ENCODE measurements around the gene ZNF221. TPM values are rescaled to one million over a fixed set of nuclear protein-coding genes. Genes with fewer than 3 reads are reported as not detected.

The ZNF221 gene
- 1 to 10 TPM in 2 of 6 donors, under 1 TPM in 3, not detected in 1; 0.41 to 4.6 (median 0.97) TPM for polyA plus RNA-seq (ENCODE audit: low read depth in 6 of 6)

- DNase-seq (peak; percentile 45), ATAC-seq (ENCODE audit: low read depth in 2 of 2) (peak; percentile 72 to 80)
- Mint-ChIP-seq H3K36me3 (peaks cover 11 to 54% of the 10 kb centered on the region in 2 donors), H3K27me3 (peaks cover 28 to 37% (median 29%) of the 10 kb centered on the region in 3 donors), H3K9me3 (peaks cover 19 to 60% (median 43%) of the 10 kb centered on the region in 7 donors), H3K4me3 (peak within 1 kb of the TSS; percentile 96 to 99 (median 98)), H3K27ac (peak within 1 kb of the TSS; percentile 62 to 94 (median 86)), H3K4me1 (peaks cover 7 to 17% (median 10%) of the 10 kb centered on the region in 3 donors)
Measured at GRCh38 chr19:43950834-43951645, at the start of gene ZNF221. ZNF221 (plus strand) TSS chr19:43951228; CDS start chr19:43962727, 11,499 bp downstream.

GRCh38 chr19:43901395-43902390, 49.3 kb upstream of the ZNF221 start:
- DNase-seq: peak; percentile 61
- H3K27me3 Mint-ChIP-seq: no peaks in the 10 kb centered on the region
- H3K9me3 Mint-ChIP-seq: peaks cover 18 to 50% (median 39%) of the 10 kb centered on the region in 7 donors
- H3K4me3 Mint-ChIP-seq: peak overlapping the region; percentile 89 to 99 (median 98)
- peaks cover 15 to 17% (median 17%) of the 10 kb centered on the region in 3 donors for H3K4me1 Mint-ChIP-seq
- H3K27ac Mint-ChIP-seq: peak overlapping the region in 4 of 6 donors; percentile 49 to 91 (median 86)
- H3K36me3 Mint-ChIP-seq: peaks cover 55 to 70% of the 10 kb centered on the region in 2 donors
- peak; percentile 92 to 94 for ATAC-seq (ENCODE audit: low read depth in 2 of 2)

- no peaks in the 10 kb centered on the region for H3K27me3 Mint-ChIP-seq
- H3K9me3 Mint-ChIP-seq: peaks cover 18 to 56% (median 46%) of the 10 kb centered on the region in 7 donors
- no peak for DNase-seq
- peak overlapping the region; percentile 89 to 99 (median 98) for H3K4me3 Mint-ChIP-seq
- H3K4me1 Mint-ChIP-seq: peaks cover 15 to 17% (median 17%) of the 10 kb centered on the region in 3 donors
- peaks cover 50 to 75% of the 10 kb centered on the region in 2 donors for H3K36me3 Mint-ChIP-seq
- peak overlapping the region in 2 of 6 donors; percentile 80 to 85 for H3K27ac Mint-ChIP-seq
- ATAC-seq (ENCODE audit: low read depth in 2 of 2): no peak
Measured at GRCh38 chr19:43902399-43902798, 48.6 kb upstream of the ZNF221 start.

- peaks cover 34 to 74% of the 10 kb centered on the region in 2 donors for H3K36me3 Mint-ChIP-seq
- no peak overlapping the region for H3K27ac Mint-ChIP-seq
- peaks cover 15 to 18% (median 16%) of the 10 kb centered on the region in 3 donors for H3K4me1 Mint-ChIP-seq
- no peaks in the 10 kb centered on the region for H3K27me3 Mint-ChIP-seq
- no peak overlapping the region for H3K4me3 Mint-ChIP-seq
- peaks cover 25 to 80% (median 69%) of the 10 kb centered on the region in 7 donors for H3K9me3 Mint-ChIP-seq
- ATAC-seq (ENCODE audit: low read depth in 2 of 2): no peak
- no peak for DNase-seq
Measured at GRCh38 chr19:43905897-43906296, 45.1 kb upstream of the ZNF221 start.

GRCh38 chr19:43906774-43907173, 44.3 kb upstream of the ZNF221 start:
- Mint-ChIP-seq H3K4me3 (no peak overlapping the region), H3K27me3 (no peaks in the 10 kb centered on the region), H3K4me1 (peaks cover 7 to 11% (median 8%) of the 10 kb centered on the region in 3 donors), H3K36me3 (peaks cover 40 to 68% of the 10 kb centered on the region in 2 donors), H3K9me3 (peaks cover 22 to 84% (median 78%) of the 10 kb centered on the region in 7 donors), H3K27ac (no peak overlapping the region)
- ATAC-seq (ENCODE audit: low read depth in 2 of 2): no peak
- no peak for DNase-seq

- peaks cover 47 to 69% of the 10 kb centered on the region in 2 donors for H3K36me3 Mint-ChIP-seq
- no peak for ATAC-seq (ENCODE audit: low read depth in 2 of 2)
- peaks cover 0 to 4% (median 0%) of the 10 kb centered on the region in 3 donors for H3K4me1 Mint-ChIP-seq
- no peak for DNase-seq
- H3K27ac Mint-ChIP-seq: no peak overlapping the region
- no peaks in the 10 kb centered on the region for H3K27me3 Mint-ChIP-seq
- peaks cover 22 to 94% (median 87%) of the 10 kb centered on the region in 7 donors for H3K9me3 Mint-ChIP-seq
- no peak overlapping the region for H3K4me3 Mint-ChIP-seq
Measured at GRCh38 chr19:43908659-43909058, 42.4 kb upstream of the ZNF221 start.

GRCh38 chr19:43910884-43911283, 40.1 kb upstream of the ZNF221 start:
- H3K4me3 Mint-ChIP-seq: no peak overlapping the region
- peaks cover 53 to 72% of the 10 kb centered on the region in 2 donors for H3K36me3 Mint-ChIP-seq
- ATAC-seq (ENCODE audit: low read depth in 2 of 2): no peak
- no peaks in the 10 kb centered on the region for H3K27me3 Mint-ChIP-seq
- peaks cover 0 to 4% (median 0%) of the 10 kb centered on the region in 3 donors for H3K4me1 Mint-ChIP-seq
- no peak for DNase-seq
- H3K27ac Mint-ChIP-seq: no peak overlapping the region
- peaks cover 22 to 99% (median 90%) of the 10 kb centered on the region in 7 donors for H3K9me3 Mint-ChIP-seq

GRCh38 chr19:43913383-43913782, 37.6 kb upstream of the ZNF221 start:
- ATAC-seq (ENCODE audit: low read depth in 2 of 2) (no peak), DNase-seq (no peak)
- Mint-ChIP-seq H3K36me3 (peaks cover 67% of the 10 kb centered on the region in 2 donors), H3K4me3 (no peak overlapping the region), H3K9me3 (peaks cover 22 to 95% (median 89%) of the 10 kb centered on the region in 7 donors), H3K27me3 (no peaks in the 10 kb centered on the region), H3K27ac (no peak overlapping the region), H3K4me1 (peaks cover 0 to 4% (median 2%) of the 10 kb centered on the region in 3 donors)

- H3K36me3 Mint-ChIP-seq: peaks cover 69 to 71% of the 10 kb centered on the region in 2 donors
- peaks cover 23 to 95% (median 89%) of the 10 kb centered on the region in 7 donors for H3K9me3 Mint-ChIP-seq
- no peak overlapping the region for H3K4me3 Mint-ChIP-seq
- ATAC-seq (ENCODE audit: low read depth in 2 of 2) (no peak), DNase-seq (no peak)
- no peaks in the 10 kb centered on the region for H3K27me3 Mint-ChIP-seq
- H3K4me1 Mint-ChIP-seq: peaks cover 0 to 3% (median 2%) of the 10 kb centered on the region in 3 donors
- H3K27ac Mint-ChIP-seq: peak overlapping the region in 1 of 6 donors; percentile 21
Measured at GRCh38 chr19:43914051-43914450, 37.0 kb upstream of the ZNF221 start.

- H3K9me3 Mint-ChIP-seq: peaks cover 1 to 27% (median 14%) of the 10 kb centered on the region in 7 donors
- no peak for ATAC-seq (ENCODE audit: low read depth in 2 of 2)
- H3K27ac Mint-ChIP-seq: no peak overlapping the region
Measured at GRCh38 chr19:43923875-43924274, 27.2 kb upstream of the ZNF221 start.

GRCh38 chr19:43928820-43929219, 22.2 kb upstream of the ZNF221 start:
- Mint-ChIP-seq H3K27me3 (no peaks in the 10 kb centered on the region), H3K4me1 (peaks cover 9 to 11% (median 10%) of the 10 kb centered on the region in 3 donors), H3K9me3 (peaks cover 0 to 2% (median 0%) of the 10 kb centered on the region in 7 donors), H3K4me3 (no peak overlapping the region), H3K27ac (peak overlapping the region in 1 of 6 donors; percentile 6), H3K36me3 (peaks cover 60 to 68% of the 10 kb centered on the region in 2 donors)
- no peak for DNase-seq
- ATAC-seq (ENCODE audit: low read depth in 2 of 2): no peak

More at GRCh38 chr19:43923875-43924274, 27.2 kb upstream of the ZNF221 start:
- no peaks in the 10 kb centered on the region for H3K27me3 Mint-ChIP-seq
- no peak for DNase-seq
- H3K4me3 Mint-ChIP-seq: no peak overlapping the region
- peaks cover 56 to 75% of the 10 kb centered on the region in 2 donors for H3K36me3 Mint-ChIP-seq
- peaks cover 0 to 3% (median 0%) of the 10 kb centered on the region in 3 donors for H3K4me1 Mint-ChIP-seq

GRCh38 chr19:43934055-43934984, 16.7 kb upstream of the ZNF221 start:
- H3K9me3 Mint-ChIP-seq: peaks cover 0 to 4% (median 3%) of the 10 kb centered on the region in 7 donors
- peaks cover 24 to 32% of the 10 kb centered on the region in 2 donors for H3K36me3 Mint-ChIP-seq
- H3K27ac Mint-ChIP-seq: peak overlapping the region; percentile 79 to 97 (median 95)
- H3K27me3 Mint-ChIP-seq: peaks cover 0 to 7% (median 4%) of the 10 kb centered on the region in 3 donors
- ATAC-seq (ENCODE audit: low read depth in 2 of 2) (no peak), DNase-seq (no peak)
- H3K4me1 Mint-ChIP-seq: peaks cover 11 to 32% (median 16%) of the 10 kb centered on the region in 3 donors
- H3K4me3 Mint-ChIP-seq: peak overlapping the region; percentile 91 to 98 (median 96)

Measured in naive B cell (primary cell).